GM18508 (cell line): Measurements from ENCODE around the gene GLS.
A peak's percentile ranks its signal among the peaks of the same experiment; 100 is the strongest.
"Not testable (repeated sequence)": the region's sequence is repeated elsewhere in the genome, so short reads cannot be mapped to it uniquely, and the experiment has no call there.

ENCODE experiments used
- ATAC-seq: cut with Tn5 transposase; IDR thresholded peaks from one replicate; pipeline ENCODE4 v1.9.1; 2021; ENCODE audit warnings: moderate number of reproducible peaks; ENCODE audit not compliant: insufficient read depth, unreplicated experiment

The GLS gene

GRCh38 chr2:190854726-190855125, 25.9 kb upstream of the GLS start:
- ATAC-seq, result no peak

DNA sequence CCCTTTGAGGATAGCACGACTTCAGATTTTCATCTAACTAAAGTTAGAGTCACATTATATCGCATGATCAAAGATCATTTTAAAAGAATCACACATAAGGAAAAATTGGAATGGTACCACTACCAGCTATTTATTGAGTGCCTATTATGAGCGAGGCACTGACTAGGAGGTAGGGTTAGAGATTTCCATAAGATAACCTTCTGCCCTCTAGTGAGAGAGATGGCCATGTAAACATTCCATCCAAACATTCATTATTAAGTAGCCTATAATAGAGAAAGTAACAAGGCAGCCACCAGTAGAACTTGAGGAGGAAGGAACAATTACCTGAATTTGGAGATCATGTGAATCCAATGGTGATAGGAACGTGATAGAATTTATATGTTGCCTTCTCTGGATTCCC, 25.4 kb upstream of the GLS start:
- ATAC-seq, result no peak

GRCh38 chr2:190856985-190857384, 23.6 kb upstream of the GLS start:
- no peak for ATAC-seq

DNA sequence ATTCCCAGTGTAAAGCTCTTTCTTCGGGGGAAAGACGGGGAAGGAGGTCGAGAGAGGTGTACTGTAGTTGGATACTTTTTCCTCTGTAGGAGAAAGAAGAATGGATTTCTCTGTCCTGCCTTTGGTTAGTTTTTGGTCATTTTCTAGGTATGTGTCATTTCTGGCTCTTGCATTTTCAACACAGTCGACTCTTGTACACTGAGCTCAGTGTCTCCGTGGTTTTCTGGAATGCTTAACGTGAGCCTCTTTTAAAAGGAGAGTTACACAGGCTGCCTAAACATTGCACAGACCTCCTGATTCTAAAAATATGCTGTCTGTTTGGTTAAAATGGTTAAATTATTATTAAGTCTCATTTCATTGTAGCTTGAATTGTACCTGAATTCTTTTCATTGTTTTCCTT, 21.8 kb upstream of the GLS start:
- no peak for ATAC-seq

DNA sequence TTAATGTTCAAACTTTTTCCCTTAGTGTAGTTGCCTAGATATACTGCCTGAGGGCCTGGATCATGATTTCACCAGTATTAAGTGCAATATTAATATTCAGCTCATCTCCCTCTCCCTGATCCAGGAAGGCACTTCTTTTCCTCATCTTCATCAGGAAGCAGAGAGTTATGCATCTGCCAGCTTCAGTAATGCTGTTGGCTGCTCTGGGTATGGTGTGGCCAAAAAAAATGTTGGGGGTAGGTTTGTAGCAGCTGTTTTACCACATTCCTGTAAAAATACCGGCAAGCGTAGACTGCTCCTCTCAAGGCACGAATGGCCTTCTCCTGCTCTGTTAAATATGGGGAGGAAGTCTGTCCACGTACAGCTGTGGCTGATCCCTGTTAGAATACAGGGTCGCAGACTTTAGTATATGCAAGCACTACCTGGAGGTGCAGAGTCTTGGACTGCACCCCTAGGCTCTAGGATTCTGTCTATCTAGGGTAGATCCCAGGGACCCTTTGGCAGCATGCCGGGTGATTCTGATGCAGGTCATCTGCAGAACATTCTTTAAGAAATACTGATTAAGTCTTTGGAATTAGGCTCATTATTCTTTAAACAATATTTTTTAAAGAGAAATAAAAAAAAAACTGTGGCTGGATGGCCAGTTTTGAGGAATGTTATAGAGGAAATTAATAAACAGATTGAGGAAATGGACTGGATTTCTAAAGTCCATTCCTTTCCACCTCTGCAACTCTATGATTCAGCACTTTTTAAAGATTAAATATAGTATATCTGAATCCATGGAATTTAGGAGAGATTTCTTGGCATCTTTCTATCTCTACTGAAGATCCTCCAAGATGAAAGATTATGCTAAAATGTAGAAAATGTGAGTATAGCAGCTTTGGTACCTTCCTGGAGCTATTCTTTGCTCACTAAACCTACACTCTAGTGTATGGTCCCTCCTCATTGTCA, 21.0 kb upstream of the GLS start:
- no peak for ATAC-seq

DNA sequence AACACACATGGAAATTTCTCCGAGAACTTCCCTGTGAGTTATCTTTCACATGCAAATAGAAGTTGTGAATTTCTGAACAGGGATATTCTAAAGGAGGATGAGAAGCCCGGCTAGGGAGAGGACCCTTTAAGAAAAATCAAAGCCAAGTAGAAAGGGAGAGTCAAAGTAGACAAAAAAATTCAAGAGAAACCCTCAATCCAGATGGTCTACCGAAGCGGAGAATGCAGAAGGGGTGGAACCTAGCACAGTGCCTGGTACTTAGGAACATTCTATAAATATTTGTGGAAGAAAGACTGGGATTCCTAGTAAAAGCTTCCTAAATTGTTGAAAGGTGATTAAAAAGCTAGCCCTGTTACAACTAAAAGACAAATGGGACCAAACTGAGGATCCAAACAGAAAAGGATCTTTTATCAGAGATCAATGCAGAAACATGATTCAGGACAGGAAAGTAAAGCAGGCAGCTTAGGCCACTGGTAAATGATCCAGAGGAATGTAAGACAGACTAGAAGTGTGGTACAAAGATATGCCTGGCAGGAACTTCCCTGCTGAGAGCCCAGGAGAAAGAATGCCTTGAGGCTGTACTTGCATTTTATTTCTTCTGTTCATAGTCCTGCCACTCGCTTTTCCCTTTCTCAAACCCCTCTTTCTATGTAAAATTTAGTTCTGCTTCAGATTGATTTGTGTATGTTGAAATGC, 19.5 kb upstream of the GLS start:
- no peak for ATAC-seq

DNA sequence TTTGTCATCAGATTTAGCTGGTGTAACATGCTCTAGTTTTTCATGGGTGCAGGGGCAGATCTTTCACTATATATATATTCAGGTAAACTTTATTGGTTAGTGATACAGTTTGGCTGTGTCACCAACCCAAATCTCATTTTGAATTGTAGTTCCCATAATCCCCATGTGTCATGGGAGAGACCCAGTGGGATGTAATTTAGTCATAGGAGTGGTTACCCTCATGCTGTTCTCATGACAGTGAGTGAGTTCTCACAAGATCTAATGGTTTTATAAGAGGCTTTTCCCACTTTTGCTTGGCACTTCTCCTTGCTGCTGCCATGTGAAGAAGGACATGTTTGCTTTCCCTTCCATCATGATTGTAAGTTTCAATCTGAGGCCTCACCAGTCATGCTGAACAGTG, 18.5 kb upstream of the GLS start:
- not testable (repeated sequence) for ATAC-seq

GRCh38 chr2:190862571-190862991, 18.0 kb upstream of the GLS start:
- no peak for ATAC-seq

DNA sequence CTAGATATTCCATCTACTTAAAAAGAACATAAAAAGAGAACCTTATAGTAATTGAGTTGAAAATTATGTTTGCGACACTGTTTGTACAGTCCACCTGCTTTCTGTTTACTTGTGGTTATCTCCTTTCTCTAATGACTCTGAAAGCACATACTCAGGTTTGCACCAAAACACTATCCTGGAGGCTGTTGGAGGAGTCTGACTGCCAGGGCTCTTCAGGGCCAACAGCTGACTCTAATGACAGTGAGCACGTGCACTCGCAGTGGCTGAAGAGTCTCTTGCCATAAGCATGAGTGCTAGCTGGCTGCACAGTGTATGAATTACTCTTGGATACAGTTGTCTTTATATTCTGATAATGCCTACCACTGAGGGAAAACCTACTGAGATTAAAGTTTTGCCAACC, 16.7 kb upstream of the GLS start:
- no peak for ATAC-seq

- ATAC-seq, result no peak
Measured at GRCh38 chr2:190864375-190864774, 16.2 kb upstream of the GLS start.

DNA sequence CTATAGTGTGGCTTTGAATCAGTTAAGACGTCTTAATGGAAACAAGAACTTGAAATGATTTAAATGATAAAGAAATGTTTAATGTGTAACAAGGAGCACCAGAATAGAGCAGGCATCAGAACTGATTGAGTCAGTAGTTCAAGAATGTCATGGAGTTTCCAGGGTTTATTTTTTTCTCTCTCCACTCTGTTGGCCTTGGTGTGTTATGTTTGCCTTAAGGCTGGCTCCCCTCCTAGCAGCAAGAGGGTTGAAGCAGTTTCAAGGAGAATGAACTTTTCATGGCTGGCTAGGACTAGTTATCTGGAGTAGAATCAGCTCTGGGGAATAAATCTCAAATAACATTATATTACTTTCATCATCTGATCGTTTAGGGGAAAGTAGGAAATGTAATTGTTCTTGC, 13.4 kb upstream of the GLS start:
- no peak for ATAC-seq

DNA sequence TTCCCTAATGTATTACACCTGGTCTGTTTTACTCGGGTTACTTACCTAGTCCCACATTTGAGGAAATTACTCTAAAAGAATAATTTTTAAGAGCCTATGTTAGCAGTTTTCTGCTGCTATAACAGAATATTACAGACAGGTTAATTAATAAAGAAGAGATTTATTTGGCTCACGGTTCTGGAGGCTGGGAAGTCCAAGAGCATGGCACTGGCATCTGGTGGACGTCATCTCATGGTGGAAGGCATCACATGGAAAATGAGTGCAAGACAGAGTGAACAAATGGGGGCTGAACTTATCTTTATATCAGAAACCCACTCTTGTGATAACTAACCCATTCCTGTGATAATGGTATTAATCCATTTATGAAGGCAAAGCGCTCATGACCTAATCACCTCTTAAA, 12.8 kb upstream of the GLS start:
- ATAC-seq, result no peak

GRCh38 chr2:190869721-190870120, 10.9 kb upstream of the GLS start:
- no peak for ATAC-seq

DNA sequence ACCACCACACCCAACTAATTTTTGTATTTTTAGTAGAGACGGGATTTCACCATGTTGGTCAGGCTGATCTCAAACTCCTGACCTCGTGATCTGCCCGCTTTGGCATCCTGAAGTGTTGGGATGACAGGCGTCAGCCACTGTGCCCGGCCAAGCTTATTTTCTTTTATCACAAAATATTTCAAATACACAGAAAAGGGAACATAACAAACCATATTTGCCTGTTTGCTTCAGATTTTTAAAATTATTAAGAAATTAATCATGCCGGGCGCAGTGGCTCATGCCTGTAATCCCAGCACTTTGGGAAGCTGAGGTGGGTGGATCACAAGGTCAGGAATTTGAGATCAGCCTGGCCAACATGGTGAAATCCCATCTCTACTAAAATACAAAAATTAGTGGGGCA, 7.2 kb upstream of the GLS start:
- ATAC-seq, result not testable (repeated sequence)

DNA sequence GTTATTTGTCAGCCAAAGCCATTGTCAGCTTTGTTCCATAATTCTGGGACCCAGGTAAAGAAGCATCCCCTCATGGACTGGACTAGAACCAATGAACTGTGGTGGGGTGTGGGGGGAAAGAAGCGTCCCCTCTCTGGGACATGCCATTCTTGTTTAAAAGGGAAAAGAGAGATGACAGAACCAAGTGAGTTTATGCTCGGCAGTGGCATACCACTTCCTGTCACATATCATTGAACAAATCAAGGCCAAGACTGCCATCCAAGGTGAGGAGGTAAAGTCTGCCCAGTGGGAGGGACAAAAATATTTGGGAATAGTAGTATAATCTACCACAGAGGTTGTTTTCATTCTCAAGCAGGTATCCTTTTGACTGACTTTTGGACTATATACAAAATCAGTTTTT, 4.7 kb upstream of the GLS start:
- no peak for ATAC-seq

- no peak for ATAC-seq
Measured at GRCh38 chr2:190876631-190877030, 4.0 kb upstream of the GLS start.

DNA sequence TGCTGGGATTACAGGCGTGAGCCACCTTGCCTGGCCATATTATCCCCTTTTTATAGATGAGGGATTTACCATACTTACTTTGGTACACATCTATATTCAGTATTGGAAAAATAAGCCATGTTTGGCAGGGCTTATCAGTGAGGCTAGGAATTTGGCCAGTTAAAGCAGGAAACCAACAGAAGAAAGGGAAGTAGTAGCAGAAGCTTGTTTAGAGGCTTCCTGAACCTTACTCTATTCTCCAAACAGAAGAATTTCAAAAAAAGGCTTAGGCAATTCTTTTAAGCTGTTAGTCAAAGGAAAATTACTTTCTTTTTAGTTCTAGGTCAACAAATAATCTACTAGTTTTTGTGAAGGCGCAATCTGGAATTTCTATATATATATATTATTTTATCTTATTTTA, 3.2 kb upstream of the GLS start:
- no peak for ATAC-seq

DNA sequence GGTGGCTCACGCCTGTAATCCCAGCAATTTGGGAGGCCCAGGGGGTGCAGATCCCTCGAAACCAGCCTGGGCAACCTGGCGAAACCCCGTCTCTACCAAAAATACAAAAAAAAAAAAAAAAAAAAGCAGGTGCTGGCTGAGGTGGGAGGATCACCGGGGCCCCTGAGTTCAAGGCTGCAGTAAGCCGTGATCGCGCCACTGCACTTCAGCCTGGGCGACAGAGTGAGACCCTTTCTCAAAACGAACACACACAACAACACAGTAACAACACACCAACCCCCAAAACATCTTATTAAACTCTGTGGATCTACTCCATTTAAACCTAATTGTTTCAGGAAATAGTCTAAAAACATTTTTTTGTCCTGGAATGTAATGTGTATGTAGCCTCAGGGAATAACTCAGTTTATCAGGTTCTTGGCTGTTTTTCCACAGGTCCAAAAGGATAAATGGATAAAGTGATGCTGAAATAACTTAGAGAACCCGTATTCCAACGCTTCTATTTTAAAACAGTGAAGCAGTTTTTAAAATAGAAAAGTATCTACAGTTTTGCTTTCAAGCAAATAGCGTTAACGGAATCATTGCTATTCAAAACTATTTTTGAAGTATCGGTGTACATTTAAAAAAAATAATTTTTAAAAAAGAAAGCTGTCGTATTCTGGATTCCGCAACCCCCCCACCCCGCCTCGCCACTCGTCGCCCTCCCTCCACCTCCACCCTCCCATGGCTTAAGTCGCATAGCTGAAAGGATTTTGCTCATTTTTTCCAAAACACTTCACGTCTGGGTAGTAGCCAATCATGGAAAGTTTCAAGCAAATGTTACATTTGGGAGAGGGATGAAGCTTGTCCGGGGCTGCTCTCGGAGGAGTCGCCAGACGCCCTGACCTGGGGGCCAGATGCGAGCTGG, 895 bp upstream of the GLS start:
- no peak for ATAC-seq

DNA sequence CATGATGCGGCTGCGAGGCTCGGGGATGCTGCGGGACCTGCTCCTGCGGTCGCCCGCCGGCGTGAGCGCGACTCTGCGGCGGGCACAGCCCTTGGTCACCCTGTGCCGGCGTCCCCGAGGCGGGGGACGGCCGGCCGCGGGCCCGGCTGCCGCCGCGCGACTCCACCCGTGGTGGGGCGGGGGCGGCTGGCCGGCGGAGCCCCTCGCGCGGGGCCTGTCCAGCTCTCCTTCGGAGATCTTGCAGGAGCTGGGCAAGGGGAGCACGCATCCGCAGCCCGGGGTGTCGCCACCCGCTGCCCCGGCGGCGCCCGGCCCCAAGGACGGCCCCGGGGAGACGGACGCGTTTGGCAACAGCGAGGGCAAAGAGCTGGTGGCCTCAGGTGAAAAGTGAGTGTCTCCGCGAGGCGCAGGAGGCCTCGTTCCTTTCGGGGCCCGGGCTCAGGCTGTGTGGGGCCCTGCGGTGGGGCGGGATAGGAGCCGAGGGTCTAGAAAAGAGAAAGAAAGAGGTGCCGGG, 520 bp downstream of the GLS start:
- ATAC-seq, result no peak

GRCh38 chr2:190881598-190882410, 1.2 kb downstream of the GLS start:
- ATAC-seq, result peak; percentile 56
